ENCODE measurements around the gene CIDEC. TPM values are rescaled to one million over a fixed set of nuclear protein-coding genes. Genes with fewer than 3 reads are reported as not detected.
A peak's percentile ranks its signal among the peaks of the same experiment; 100 is the strongest.

The CIDEC gene
- total and polyA plus RNA-seq, 2 of the 13 experiments (the other 11 are each of a cell fraction or from before 2014, with no cell fraction given): 2.5 to 10.4 TPM

- no peak for TF ChIP-seq ZBTB49 (CRISPR knock-in tag; IDR thresholded peaks at IDR 0.05; ENCODE audit: borderline replicate concordance)
- no peak for TF ChIP-seq ETS1 (CRISPR knock-in tag; IDR thresholded peaks at IDR 0.05)
- TF ChIP-seq ZNF768 (CRISPR knock-in tag; IDR thresholded peaks at IDR 0.05): peak; percentile 43; the same call in 1 of the 2 replicates
- TF ChIP-seq KAT8 (CRISPR knock-in tag; IDR thresholded peaks at IDR 0.05): no peak
- peak; percentile 85 for TF ChIP-seq SAP130 (CRISPR knock-in tag; IDR thresholded peaks at IDR 0.05; ENCODE audit: low read depth)
- peak; percentile 71; the same call in 1 of the 2 replicates for TF ChIP-seq TFDP1 (CRISPR knock-in tag; IDR thresholded peaks at IDR 0.05; ENCODE audit: borderline replicate concordance)
- TF ChIP-seq JUN (CRISPR knock-in tag; IDR thresholded peaks at IDR 0.05): no peak
- TF ChIP-seq ZNF674 (CRISPR knock-in tag; IDR thresholded peaks at IDR 0.05; ENCODE audit: low read depth): 0 out of 2 replicates have a peak, but pooled peaks have one; percentile 63
- no peak for TF ChIP-seq CBFB (CRISPR knock-in tag; IDR thresholded peaks at IDR 0.05)
- no peak for TF ChIP-seq PRDM4 (CRISPR knock-in tag; IDR thresholded peaks at IDR 0.05; ENCODE audit: borderline replicate concordance)
- TF ChIP-seq CC2D1A (CRISPR knock-in tag; IDR thresholded peaks at IDR 0.05): no peak
- TF ChIP-seq HNF4G (IDR thresholded peaks at IDR 0.05; ENCODE audit: borderline replicate concordance, low read depth, low read length): no peak
- no peak for TF ChIP-seq HNF4G (CRISPR knock-in tag; IDR thresholded peaks at IDR 0.05; ENCODE audit: borderline replicate concordance, low read depth)
- TF ChIP-seq ZNF510 (CRISPR knock-in tag; IDR thresholded peaks at IDR 0.05; ENCODE audit: low read depth): no peak
Measured at GRCh38 chr3:9916734-9917680, 37.0 kb upstream of the CIDEC start, which contains the start of gene IL17RC (continued).

Data from HepG2 (cell line).